ENCODE measurements around the gene ADIPOR2. TPM values are rescaled to one million over a fixed set of nuclear protein-coding genes. Genes with fewer than 3 reads are reported as not detected.

Gene ADIPOR2
- total RNA-seq, 1 experiment from 2014 or later, result 84.0 TPM

DNA sequence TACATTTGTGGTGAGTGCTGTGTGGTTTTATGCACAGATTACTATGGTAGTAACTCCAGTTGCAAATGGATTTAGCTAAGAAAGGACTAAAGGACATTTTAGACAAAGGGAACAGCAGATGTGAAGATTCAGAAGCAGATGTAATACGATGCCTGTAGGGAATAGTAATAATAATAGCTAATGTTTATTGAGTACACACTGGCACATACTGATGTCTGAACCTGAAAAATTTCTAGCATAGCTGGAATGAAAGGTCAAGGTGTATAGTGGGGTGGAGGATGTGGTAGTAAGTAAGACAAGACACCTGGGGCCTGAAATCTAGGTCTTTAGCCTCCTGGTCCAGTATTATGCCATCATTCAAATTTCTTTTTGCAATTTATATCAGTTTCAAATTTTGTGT lies 75.2 kb downstream of the ADIPOR2 start:
- intact Hi-C loops (cut with micrococcal nuclease; ENCODE audit: unreplicated experiment), result no loop called here
- no peaks in the 10 kb centered on the region for H3K9me3 ChIP-seq (ENCODE audit: low read depth, low read length, poor library complexity, severe bottlenecking)
- H3K27me3 ChIP-seq (replicated peaks; ENCODE audit: insufficient read depth, low read depth, low read length, poor library complexity), result no peaks in the 10 kb centered on the region
- no peaks in the 10 kb centered on the region for H3K36me3 ChIP-seq (ENCODE audit: insufficient read depth, low read length, poor library complexity, severe bottlenecking)
- H3K4me1 ChIP-seq (ENCODE audit: insufficient read depth, low read length, poor library complexity, severe bottlenecking), result no peaks in the 10 kb centered on the region
- ChIA-PET POLR2A (ENCODE audit: low non-redundant PET) (no interaction called here), CTCF (no interaction called here)
- BruUV-seq (replicated peaks), result no TSS peak
- no peak overlapping the region for H3K4me3 ChIP-seq (ENCODE audit: low read depth, low read length, poor library complexity, severe bottlenecking)
- DNase-seq (ENCODE audit: low spot score), result no peak
- H3K27ac ChIP-seq (ENCODE audit: low read depth, low read length, poor library complexity, severe bottlenecking), result no peak overlapping the region
- no peak for TF ChIP-seq EZH2 (IDR thresholded peaks at IDR 0.05; ENCODE audit: borderline replicate concordance, low read depth, low read length, poor library complexity, severe bottlenecking)
- TF ChIP-seq, protein P1, sequence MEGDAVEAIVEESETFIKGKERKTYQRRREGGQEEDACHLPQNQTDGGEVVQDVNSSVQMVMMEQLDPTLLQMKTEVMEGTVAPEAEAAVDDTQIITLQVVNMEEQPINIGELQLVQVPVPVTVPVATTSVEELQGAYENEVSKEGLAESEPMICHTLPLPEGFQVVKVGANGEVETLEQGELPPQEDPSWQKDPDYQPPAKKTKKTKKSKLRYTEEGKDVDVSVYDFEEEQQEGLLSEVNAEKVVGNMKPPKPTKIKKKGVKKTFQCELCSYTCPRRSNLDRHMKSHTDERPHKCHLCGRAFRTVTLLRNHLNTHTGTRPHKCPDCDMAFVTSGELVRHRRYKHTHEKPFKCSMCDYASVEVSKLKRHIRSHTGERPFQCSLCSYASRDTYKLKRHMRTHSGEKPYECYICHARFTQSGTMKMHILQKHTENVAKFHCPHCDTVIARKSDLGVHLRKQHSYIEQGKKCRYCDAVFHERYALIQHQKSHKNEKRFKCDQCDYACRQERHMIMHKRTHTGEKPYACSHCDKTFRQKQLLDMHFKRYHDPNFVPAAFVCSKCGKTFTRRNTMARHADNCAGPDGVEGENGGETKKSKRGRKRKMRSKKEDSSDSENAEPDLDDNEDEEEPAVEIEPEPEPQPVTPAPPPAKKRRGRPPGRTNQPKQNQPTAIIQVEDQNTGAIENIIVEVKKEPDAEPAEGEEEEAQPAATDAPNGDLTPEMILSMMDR (conservative IDR thresholded peaks at IDR 0.05; ENCODE audit: low read depth, low read length), result no peak

DNA sequence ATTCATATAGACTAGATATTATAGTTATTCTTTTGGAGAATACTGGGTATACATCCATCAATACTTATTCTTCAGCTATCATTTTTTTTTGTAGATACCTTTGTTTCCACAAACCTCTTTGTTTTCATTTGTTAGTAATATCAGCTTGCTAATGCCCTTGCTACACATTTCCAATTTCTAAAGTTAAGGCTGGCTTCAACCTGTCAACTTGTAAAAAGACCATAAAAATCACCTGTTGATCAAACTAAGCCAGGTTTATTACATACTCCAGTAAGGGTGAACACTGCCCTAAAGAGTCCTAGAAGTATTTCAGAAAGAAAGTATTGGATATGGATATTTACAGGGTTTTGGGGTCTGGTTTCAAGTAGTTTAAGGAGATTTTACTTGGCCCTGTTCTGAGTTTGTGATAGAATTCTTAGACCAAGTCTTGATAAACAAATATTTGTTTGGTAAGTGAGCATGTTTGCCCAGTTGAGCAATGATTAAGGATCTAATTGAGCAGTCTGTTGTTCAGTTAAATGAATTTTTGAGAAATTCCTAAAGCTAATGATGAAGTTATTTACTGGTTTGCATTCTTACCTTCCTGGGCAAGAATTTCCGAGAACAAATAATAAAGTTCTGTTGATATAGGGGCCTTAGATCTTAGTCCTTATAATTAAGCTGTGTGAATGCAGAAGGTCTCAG lies 76.7 kb downstream of the ADIPOR2 start:
- CTCF ChIA-PET, result no interaction called here

DNA sequence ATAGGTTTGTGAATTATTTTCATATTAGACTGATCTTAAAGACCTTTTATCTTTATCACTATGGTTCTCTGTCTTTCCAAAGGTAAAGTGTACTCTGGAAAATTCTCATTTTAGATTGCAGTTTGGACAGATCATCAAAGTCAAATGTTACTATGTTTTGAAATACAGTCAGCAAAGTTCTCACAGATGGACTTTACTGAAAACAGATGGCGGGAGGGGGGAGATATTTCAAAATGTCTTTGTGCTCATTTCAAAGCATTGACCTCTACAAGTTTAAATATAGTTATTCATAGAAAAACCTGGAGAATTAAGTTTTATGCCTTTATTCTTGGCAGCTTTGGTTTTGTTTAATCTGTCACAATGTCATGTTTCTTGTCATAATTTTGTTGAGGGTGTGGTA lies 77.7 kb downstream of the ADIPOR2 start:
- H3K27ac ChIP-seq (ENCODE audit: low read depth, low read length, poor library complexity, severe bottlenecking), result no peak overlapping the region
- TF ChIP-seq EZH2 (IDR thresholded peaks at IDR 0.05; ENCODE audit: borderline replicate concordance, low read depth, low read length, poor library complexity, severe bottlenecking), result no peak
- TF ChIP-seq, protein P1 (conservative IDR thresholded peaks at IDR 0.05; ENCODE audit: low read depth, low read length), result no peak
- no peak for DNase-seq (ENCODE audit: low spot score)
- intact Hi-C loops (cut with micrococcal nuclease; ENCODE audit: unreplicated experiment), result no loop called here
- no peak overlapping the region for H3K4me3 ChIP-seq (ENCODE audit: low read depth, low read length, poor library complexity, severe bottlenecking)
- peaks cover 3% of the 10 kb centered on the region for H3K4me1 ChIP-seq (ENCODE audit: insufficient read depth, low read length, poor library complexity, severe bottlenecking)
- ChIA-PET CTCF (no interaction called here), POLR2A (ENCODE audit: low non-redundant PET) (no interaction called here)
- H3K9me3 ChIP-seq (ENCODE audit: low read depth, low read length, poor library complexity, severe bottlenecking), result no peaks in the 10 kb centered on the region
- no peaks in the 10 kb centered on the region for H3K27me3 ChIP-seq (replicated peaks; ENCODE audit: insufficient read depth, low read depth, low read length, poor library complexity)
- no TSS peak for BruUV-seq (replicated peaks)
- peaks cover 4% of the 10 kb centered on the region for H3K36me3 ChIP-seq (ENCODE audit: insufficient read depth, low read length, poor library complexity, severe bottlenecking)

More for the DNA sequence above, 76.7 kb downstream of the ADIPOR2 start:
- intact Hi-C loops (cut with micrococcal nuclease; ENCODE audit: unreplicated experiment), result no loop called here
- no peaks in the 10 kb centered on the region for H3K4me1 ChIP-seq (ENCODE audit: insufficient read depth, low read length, poor library complexity, severe bottlenecking)
- H3K4me3 ChIP-seq (ENCODE audit: low read depth, low read length, poor library complexity, severe bottlenecking), result no peak overlapping the region
- POLR2A ChIA-PET (ENCODE audit: low non-redundant PET), result no interaction called here
- H3K36me3 ChIP-seq (ENCODE audit: insufficient read depth, low read length, poor library complexity, severe bottlenecking), result no peaks in the 10 kb centered on the region
- H3K27ac ChIP-seq (ENCODE audit: low read depth, low read length, poor library complexity, severe bottlenecking), result no peak overlapping the region
- no peaks in the 10 kb centered on the region for H3K27me3 ChIP-seq (replicated peaks; ENCODE audit: insufficient read depth, low read depth, low read length, poor library complexity)
- no TSS peak for BruUV-seq (replicated peaks)
- TF ChIP-seq, protein P1 (conservative IDR thresholded peaks at IDR 0.05; ENCODE audit: low read depth, low read length), result no peak
- TF ChIP-seq EZH2 (IDR thresholded peaks at IDR 0.05; ENCODE audit: borderline replicate concordance, low read depth, low read length, poor library complexity, severe bottlenecking), result no peak
- DNase-seq (ENCODE audit: low spot score), result no peak
- H3K9me3 ChIP-seq (ENCODE audit: low read depth, low read length, poor library complexity, severe bottlenecking), result no peaks in the 10 kb centered on the region

Measured in A673 (cell line).